Measurements from ENCODE around the gene RPL10L.

The RPL10L gene

GRCh38 chr14:46651526-46652144 lies at the start of gene RPL10L:
RPL10L (minus strand) TSS chr14:46651781; CDS start chr14:46651736, 45 bp downstream.
- H3K27ac ChIP-seq = no peak within 1 kb of the TSS

GRCh38 chr14:46691819-46692218 lies 40.2 kb upstream of the RPL10L start:
- H3K27ac ChIP-seq = no peak overlapping the region
- no peak for TF ChIP-seq CTCF (conservative IDR thresholded peaks at IDR 0.05)
- no peak for TF ChIP-seq ZFX (IDR thresholded peaks at IDR 0.05)

More at GRCh38 chr14:46651526-46652144, at the start of gene RPL10L:
- TF ChIP-seq CTCF (conservative IDR thresholded peaks at IDR 0.05) = peak; percentile 92
- TF ChIP-seq ZFX (IDR thresholded peaks at IDR 0.05) = no peak

- no peak for TF ChIP-seq CTCF (conservative IDR thresholded peaks at IDR 0.05)
- TF ChIP-seq ZFX (IDR thresholded peaks at IDR 0.05) = no peak
Measured at GRCh38 chr14:46686652-46687051, 35.1 kb upstream of the RPL10L start.

GRCh38 chr14:46672128-46672527 lies 20.5 kb upstream of the RPL10L start:
- no peak overlapping the region for H3K27ac ChIP-seq
- no peak for TF ChIP-seq ZFX (IDR thresholded peaks at IDR 0.05)
- TF ChIP-seq CTCF (conservative IDR thresholded peaks at IDR 0.05) = no peak

More at GRCh38 chr14:46686652-46687051, 35.1 kb upstream of the RPL10L start:
- no peak overlapping the region for H3K27ac ChIP-seq

GRCh38 chr14:46663382-46663781 lies 11.8 kb upstream of the RPL10L start:
- no peak overlapping the region for H3K27ac ChIP-seq
- no peak for TF ChIP-seq CTCF (conservative IDR thresholded peaks at IDR 0.05)
- TF ChIP-seq ZFX (IDR thresholded peaks at IDR 0.05) = no peak

- peak; percentile 34 for TF ChIP-seq CTCF (conservative IDR thresholded peaks at IDR 0.05)
- TF ChIP-seq ZFX (IDR thresholded peaks at IDR 0.05) = no peak
- no peak overlapping the region for H3K27ac ChIP-seq
Measured at GRCh38 chr14:46661728-46662127, 10.1 kb upstream of the RPL10L start.

- no peak for TF ChIP-seq ZFX (IDR thresholded peaks at IDR 0.05)
- TF ChIP-seq CTCF (conservative IDR thresholded peaks at IDR 0.05) = no peak
- no peak overlapping the region for H3K27ac ChIP-seq
Measured at GRCh38 chr14:46653031-46653755, 1.6 kb upstream of the RPL10L start.
